GM12878 (cell line): Measurements from ENCODE around the gene LONRF2. TPM values are rescaled to one million over a fixed set of nuclear protein-coding genes. Genes with fewer than 3 reads are reported as not detected.

ENCODE experiments used
- ATAC-seq: fragments of 200-7000 bp; cut with Tn5 transposase; 3 replicates; pipeline ENCODE4 v1.9.1; 2020; ENCODE audit warnings: mild to moderate bottlenecking, moderate library complexity
- BruUV-seq: library from RNA; stranded (reverse); fragments of 400-500 nt; replicated peaks from 2 replicates; lab custom pipeline; 2021; lab: Mats Ljungman, UMichigan
- CTCF ChIA-PET: fragments of 300-600 bp; sonication (Branson Sonifier 250); formaldehyde crosslinking; extraction: SDS; loops from one replicate; lab custom pipeline; 2021; ENCODE audit warnings: inconsistent platforms; lab: Yijun Ruan, JAX
- POLR2A ChIA-PET: fragments of 350-600 bp; formaldehyde crosslinking; extraction: SDS; loops from one replicate; lab custom pipeline; 2021; ENCODE audit warnings: inconsistent platforms; lab: Charles Lee
- RAD21 ChIA-PET: fragments of 300-600 bp; sonication (Branson Sonifier 250); formaldehyde crosslinking; loops from one replicate; lab custom pipeline; 2023; ENCODE audit warnings: antibody characterized with exemption; ENCODE audit not compliant: unreplicated experiment; lab: Charles Lee
- SMC1A ChIA-PET: fragments of 300-600 bp; sonication (Branson Sonifier 250); formaldehyde crosslinking; loops from one replicate; lab custom pipeline; 2023; ENCODE audit not compliant: unreplicated experiment, uncharacterized antibody; lab: Charles Lee
- DNase-seq: peaks from one replicate; pipeline ENCODE4 v3.0.0-alpha.2; 2011; ENCODE audit warnings: low read depth, low spot score
- FAIRE-seq: peaks from 3 replicates; lab custom pipeline; 2011; peaks lifted over from hg19 to GRCh38; lab: Jason Lieb, UNC
- H2AFZ ChIP-seq: 2 replicates; pipeline ENCODE4 v1.6.0; 2011; ENCODE audit warnings: low read depth, low read length, control low read depth; ENCODE audit not compliant: control insufficient read depth
- H3K27ac ChIP-seq: 2 replicates; pipeline ENCODE4 v1.5.1; 2011; ENCODE audit warnings: control low read depth; ENCODE audit not compliant: control insufficient read depth, insufficient read depth
- H3K27me3 ChIP-seq, 2 experiments: replicated peaks in 1 of 2; 2 replicates each; pipeline versions ENCODE4 v1.6.0 to v1.6.1; 2011; ENCODE audit warnings: low read length in 1 of 2; ENCODE audit not compliant: control insufficient read depth in 2 of 2, insufficient read depth in 2 of 2
- H3K36me3 ChIP-seq, 2 experiments: 2 replicates each; pipeline ENCODE4 v1.5.1; 2011; ENCODE audit warnings: low read length in 1 of 2; ENCODE audit not compliant: control insufficient read depth in 2 of 2, insufficient read depth in 2 of 2
- H3K4me1 ChIP-seq: 2 replicates; pipeline ENCODE4 v1.6.1; 2011; ENCODE audit warnings: mild to moderate bottlenecking, low read length, moderate library complexity, mixed read lengths; ENCODE audit not compliant: control insufficient read depth, insufficient read depth
- H3K4me2 ChIP-seq: 2 replicates; pipeline ENCODE4 v1.6.0; 2011; ENCODE audit warnings: control low read depth; ENCODE audit not compliant: control insufficient read depth, insufficient read depth
- H3K4me3 ChIP-seq: fragments of 200-600 bp; sonication (generic); 2 replicates; pipeline ENCODE4 v1.5.1; 2016
- H3K79me2 ChIP-seq: 2 replicates; pipeline ENCODE4 v1.6.0; 2011; ENCODE audit warnings: low read length; ENCODE audit not compliant: control insufficient read depth, insufficient read depth
- H3K9ac ChIP-seq: 2 replicates; pipeline ENCODE4 v1.8.0; 2011; ENCODE audit warnings: low read length, control low read depth, mixed read lengths; ENCODE audit not compliant: control insufficient read depth, insufficient read depth
- H3K9me3 ChIP-seq: replicated peaks from 3 replicates; pipeline ENCODE4 v1.5.1; 2011; ENCODE audit warnings: mild to moderate bottlenecking, low read length; ENCODE audit not compliant: control insufficient read depth, insufficient read depth
- H4K20me1 ChIP-seq: 2 replicates; pipeline ENCODE4 v1.6.0; 2011; ENCODE audit not compliant: control insufficient read depth, insufficient read depth
- ATF7 ChIP-seq: fragments of 450-650 bp; IDR thresholded peaks from 2 replicates; pipeline ENCODE4 v1.6.1; 2016; ENCODE audit warnings: low read depth, mild to moderate bottlenecking
- CBX5 ChIP-seq: sonication (generic); IDR thresholded peaks from 2 replicates; pipeline ENCODE4 v1.6.1; 2016; ENCODE audit warnings: low read depth, moderate library complexity, mild to moderate bottlenecking, inconsistent platforms
- CHD2 ChIP-seq: IDR thresholded peaks from 2 replicates; pipeline ENCODE4 v1.6.1; 2011; ENCODE audit warnings: low read depth, low read length, improper control_type of control experiment, borderline replicate concordance
- MTA3 ChIP-seq: IDR thresholded peaks from 2 replicates; pipeline ENCODE4 v1.6.1; 2012; ENCODE audit warnings: low read length, inconsistent platforms, borderline replicate concordance
- NRF1 ChIP-seq: conservative IDR thresholded peaks from 2 replicates; pipeline ENCODE4 v1.6.1; 2011; ENCODE audit warnings: mild to moderate bottlenecking, low read depth, low read length, improper control_type of control experiment
- POLR2A ChIP-seq: IDR thresholded peaks from 2 replicates; pipeline ENCODE4 v1.6.1; 2011; ENCODE audit warnings: low read depth, mild to moderate bottlenecking, low read length
- POLR2AphosphoS2 ChIP-seq: IDR thresholded peaks from 2 replicates; pipeline ENCODE4 v1.6.1; 2011; ENCODE audit warnings: low read depth, mild to moderate bottlenecking, low read length, improper control_type of control experiment, moderate library complexity
- POU2F2 ChIP-seq: IDR thresholded peaks from 3 replicates; pipeline ENCODE4 v1.6.1; 2011; ENCODE audit warnings: low read depth, mild to moderate bottlenecking, low read length, borderline replicate concordance
- SP1 ChIP-seq: IDR thresholded peaks from one replicate; pipeline ENCODE4 v1.6.1; 2011; ENCODE audit warnings: low read depth, low read length
- TBL1XR1 ChIP-seq: IDR thresholded peaks from 2 replicates; pipeline ENCODE4 v1.6.1; 2012; ENCODE audit warnings: low read depth, low read length, improper control_type of control experiment
- TCF7 ChIP-seq: IDR thresholded peaks from 2 replicates; pipeline ENCODE4 v1.6.1; 2014; ENCODE audit warnings: antibody characterized with exemption, borderline replicate concordance
- ZBED1 ChIP-seq: IDR thresholded peaks from 2 replicates; pipeline ENCODE4 v1.6.1; 2016; ENCODE audit warnings: borderline replicate concordance
- ZNF274 ChIP-seq: IDR thresholded peaks from one replicate; pipeline ENCODE4 v1.8.0; 2011; ENCODE audit not compliant: insufficient read length, insufficient read depth
- ZNF622 ChIP-seq: fragments of 450-650 bp; IDR thresholded peaks from 2 replicates; pipeline ENCODE4 v1.6.1; 2017; ENCODE audit warnings: mild to moderate bottlenecking, inconsistent platforms
- ZSCAN29 ChIP-seq: fragments of 450-650 bp; IDR thresholded peaks from 2 replicates; pipeline ENCODE4 v1.6.1; 2017; ENCODE audit warnings: mild to moderate bottlenecking, moderate library complexity
- WGBS: methylation state at CpG from one replicate; pipeline ENCODE4 v1.1.6; 2016; ENCODE audit warnings: low lambda C conversion rate; ENCODE audit not compliant: insufficient replicate concordance, insufficient coverage; ENCODE audit errors: missing lambda C conversion rate; 5-methylcytosine and 5-hydroxymethylcytosine counted together
- in situ Hi-C: fragments of 300-500 bp; cut with MboI; formaldehyde crosslinking; loops from 9 replicates; pipeline ENCODE4 v1.14.3; 2018; ENCODE audit warnings: mixed read lengths
- intact Hi-C: fragments of 100-400 bp; cut with micrococcal nuclease; formaldehyde crosslinking; loops from one replicate; pipeline ENCODE4 v1.14.2; 2022; ENCODE audit not compliant: unreplicated experiment
- polyA plus RNA-seq, 11 experiments: library from polyadenylated mRNA; depleted of rRNA in 4 of 11; unstranded in 6 of 11; stranded (reverse) in 5 of 11; fragments of >200 nt; fragmentation: Nextera tagmentation in 4 of 11; fragmentation: Illumina TruSeq in 1 of 11; extraction: Ambion mirVana in 4 of 11; extraction: Trizol in 1 of 11; gene quantifications; 1 replicate in 1 of 11; 2 replicates in 10 of 11; pipeline versions ENCODE4 v1.2.1 to v1.2.3, GENCODE V29; 2011 to 2016; ENCODE audit warnings: inconsistent platforms in 2 of 11, missing spikeins in 2 of 11, low read depth in 1 of 11
- total RNA-seq, 4 experiments: library from RNA; depleted of rRNA in 3 of 4; stranded (reverse); fragments of >200 nt in 3 of 4; fragmentation: Illumina TruSeq in 1 of 4; extraction: Trizol in 1 of 4; gene quantifications; 2 replicates each; pipeline versions ENCODE4 v1.2.1 to v1.2.3, GENCODE V29; 2013 to 2021
- TF ChIP-seq, protein P1 (sequence below): IDR thresholded peaks from 2 replicates; pipeline ENCODE4 v1.6.1; 2012; ENCODE audit warnings: mild to moderate bottlenecking, low read depth, low read length
- TF ChIP-seq, protein P2 (sequence below): IDR thresholded peaks from 2 replicates; pipeline ENCODE4 v1.6.1; 2011; ENCODE audit warnings: low read depth, mild to moderate bottlenecking, low read length, moderate library complexity, borderline replicate concordance; ENCODE audit errors: extremely low read depth
- TF ChIP-seq, protein P3 (sequence below): fragments of 450-650 bp; formaldehyde crosslinking; IDR thresholded peaks from 2 replicates; pipeline ENCODE4 v1.5.0; 2022; ENCODE audit warnings: mild to moderate bottlenecking, missing genetic modification characterization

LONRF2 gene
- total and polyA plus RNA-seq, 10 of the 15 experiments (the other 5 are each of a cell fraction or from before 2014, with no cell fraction given), result under 0.01 to 0.04 (median 0.01) TPM; not detected in 4

DNA sequence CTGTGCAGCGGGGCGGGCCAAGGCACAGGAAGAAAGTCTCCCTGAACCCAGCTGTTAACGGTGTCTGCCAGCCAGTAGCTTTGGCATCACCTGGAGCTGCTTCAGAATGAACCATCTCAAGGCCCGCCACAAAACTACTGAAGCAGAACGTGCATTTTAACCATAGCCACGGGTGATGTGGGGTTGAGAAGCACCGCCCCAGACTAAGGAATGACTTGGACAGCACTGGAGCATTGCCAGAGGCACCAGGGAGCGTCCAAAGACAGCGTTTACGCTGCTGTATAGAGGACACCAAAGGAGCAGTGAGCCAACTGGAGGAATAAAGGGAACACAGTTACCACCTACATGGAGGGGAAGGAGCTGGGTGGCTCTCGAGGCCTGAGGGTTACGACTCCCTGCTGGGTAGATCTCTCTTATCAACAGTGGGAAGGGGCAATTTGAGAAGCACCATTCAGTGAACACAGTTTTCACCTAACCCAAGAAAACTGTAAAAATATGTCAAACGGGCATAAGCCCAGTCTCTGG, 28.4 kb upstream of the LONRF2 start:
- ChIA-PET CTCF (no interaction called here), SMC1A (interaction anchor here (1.4 kb wide), 1 partner anchor 15 kb away, joined by 3 read pairs; no protein-coding TSS in a partner anchor), RAD21 (no interaction called here), POLR2A (no interaction called here)
- H3K4me3 ChIP-seq, result no peak overlapping the region
- H3K9me3 ChIP-seq, result no peaks in the 10 kb centered on the region; the same call in 2 of the 3 replicates
- in situ Hi-C loops (no loop called here), intact Hi-C loops (no loop called here)
- no peak overlapping the region for H3K9ac ChIP-seq
- FAIRE-seq (no peak), DNase-seq (no peak), ATAC-seq (no peak)
- no peaks in the 10 kb centered on the region for H4K20me1 ChIP-seq
- WGBS, result 35% methylated on average over 13 of the region's 13 CpGs
- no peaks in the 10 kb centered on the region for H3K27me3 ChIP-seq
- TF ChIP-seq NRF1 (no peak), POU2F2 (no peak), ATF7 (no peak), ZBED1 (no peak), TCF7 (no peak), POLR2A (no peak), ZSCAN29 (no peak), CBX5 (no peak), CHD2 (no peak), ZNF274 (no peak), SP1 (no peak), POLR2AphosphoS2 (no peak), ZNF622 (no peak), TBL1XR1 (no peak), MTA3 (no peak)
- TF ChIP-seq, protein P1, sequence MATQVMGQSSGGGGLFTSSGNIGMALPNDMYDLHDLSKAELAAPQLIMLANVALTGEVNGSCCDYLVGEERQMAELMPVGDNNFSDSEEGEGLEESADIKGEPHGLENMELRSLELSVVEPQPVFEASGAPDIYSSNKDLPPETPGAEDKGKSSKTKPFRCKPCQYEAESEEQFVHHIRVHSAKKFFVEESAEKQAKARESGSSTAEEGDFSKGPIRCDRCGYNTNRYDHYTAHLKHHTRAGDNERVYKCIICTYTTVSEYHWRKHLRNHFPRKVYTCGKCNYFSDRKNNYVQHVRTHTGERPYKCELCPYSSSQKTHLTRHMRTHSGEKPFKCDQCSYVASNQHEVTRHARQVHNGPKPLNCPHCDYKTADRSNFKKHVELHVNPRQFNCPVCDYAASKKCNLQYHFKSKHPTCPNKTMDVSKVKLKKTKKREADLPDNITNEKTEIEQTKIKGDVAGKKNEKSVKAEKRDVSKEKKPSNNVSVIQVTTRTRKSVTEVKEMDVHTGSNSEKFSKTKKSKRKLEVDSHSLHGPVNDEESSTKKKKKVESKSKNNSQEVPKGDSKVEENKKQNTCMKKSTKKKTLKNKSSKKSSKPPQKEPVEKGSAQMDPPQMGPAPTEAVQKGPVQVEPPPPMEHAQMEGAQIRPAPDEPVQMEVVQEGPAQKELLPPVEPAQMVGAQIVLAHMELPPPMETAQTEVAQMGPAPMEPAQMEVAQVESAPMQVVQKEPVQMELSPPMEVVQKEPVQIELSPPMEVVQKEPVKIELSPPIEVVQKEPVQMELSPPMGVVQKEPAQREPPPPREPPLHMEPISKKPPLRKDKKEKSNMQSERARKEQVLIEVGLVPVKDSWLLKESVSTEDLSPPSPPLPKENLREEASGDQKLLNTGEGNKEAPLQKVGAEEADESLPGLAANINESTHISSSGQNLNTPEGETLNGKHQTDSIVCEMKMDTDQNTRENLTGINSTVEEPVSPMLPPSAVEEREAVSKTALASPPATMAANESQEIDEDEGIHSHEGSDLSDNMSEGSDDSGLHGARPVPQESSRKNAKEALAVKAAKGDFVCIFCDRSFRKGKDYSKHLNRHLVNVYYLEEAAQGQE, result no peak
- TF ChIP-seq, protein P2, sequence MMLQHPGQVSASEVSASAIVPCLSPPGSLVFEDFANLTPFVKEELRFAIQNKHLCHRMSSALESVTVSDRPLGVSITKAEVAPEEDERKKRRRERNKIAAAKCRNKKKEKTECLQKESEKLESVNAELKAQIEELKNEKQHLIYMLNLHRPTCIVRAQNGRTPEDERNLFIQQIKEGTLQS, result no peak
- TF ChIP-seq, protein P3, sequence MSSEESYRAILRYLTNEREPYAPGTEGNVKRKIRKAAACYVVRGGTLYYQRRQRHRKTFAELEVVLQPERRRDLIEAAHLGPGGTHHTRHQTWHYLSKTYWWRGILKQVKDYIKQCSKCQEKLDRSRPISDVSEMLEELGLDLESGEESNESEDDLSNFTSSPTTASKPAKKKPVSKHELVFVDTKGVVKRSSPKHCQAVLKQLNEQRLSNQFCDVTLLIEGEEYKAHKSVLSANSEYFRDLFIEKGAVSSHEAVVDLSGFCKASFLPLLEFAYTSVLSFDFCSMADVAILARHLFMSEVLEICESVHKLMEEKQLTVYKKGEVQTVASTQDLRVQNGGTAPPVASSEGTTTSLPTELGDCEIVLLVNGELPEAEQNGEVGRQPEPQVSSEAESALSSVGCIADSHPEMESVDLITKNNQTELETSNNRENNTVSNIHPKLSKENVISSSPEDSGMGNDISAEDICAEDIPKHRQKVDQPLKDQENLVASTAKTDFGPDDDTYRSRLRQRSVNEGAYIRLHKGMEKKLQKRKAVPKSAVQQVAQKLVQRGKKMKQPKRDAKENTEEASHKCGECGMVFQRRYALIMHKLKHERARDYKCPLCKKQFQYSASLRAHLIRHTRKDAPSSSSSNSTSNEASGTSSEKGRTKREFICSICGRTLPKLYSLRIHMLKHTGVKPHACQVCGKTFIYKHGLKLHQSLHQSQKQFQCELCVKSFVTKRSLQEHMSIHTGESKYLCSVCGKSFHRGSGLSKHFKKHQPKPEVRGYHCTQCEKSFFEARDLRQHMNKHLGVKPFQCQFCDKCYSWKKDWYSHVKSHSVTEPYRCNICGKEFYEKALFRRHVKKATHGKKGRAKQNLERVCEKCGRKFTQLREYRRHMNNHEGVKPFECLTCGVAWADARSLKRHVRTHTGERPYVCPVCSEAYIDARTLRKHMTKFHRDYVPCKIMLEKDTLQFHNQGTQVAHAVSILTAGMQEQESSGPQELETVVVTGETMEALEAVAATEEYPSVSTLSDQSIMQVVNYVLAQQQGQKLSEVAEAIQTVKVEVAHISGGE (CRISPR knock-in tag), result no peak
- no peak overlapping the region for H2AFZ ChIP-seq
- no peak overlapping the region for H3K27ac ChIP-seq
- no peak overlapping the region for H3K4me2 ChIP-seq
- BruUV-seq, result no TSS peak
- H3K36me3 ChIP-seq, result no peaks in the 10 kb centered on the region
- H3K4me1 ChIP-seq, result no peaks in the 10 kb centered on the region
- H3K79me2 ChIP-seq, result no peaks in the 10 kb centered on the region
